GM21723 (cell line): ENCODE data around the gene NR1D2.
"Not testable (repeated sequence)": the region's sequence is repeated elsewhere in the genome, so short reads cannot be mapped to it uniquely, and the experiment has no call there.

ENCODE experiments used
- ATAC-seq: cut with Tn5 transposase; IDR thresholded peaks from one replicate; pipeline ENCODE4 v1.9.1; 2021; ENCODE audit warnings: mild to moderate bottlenecking, moderate library complexity; ENCODE audit not compliant: unreplicated experiment

Gene NR1D2

DNA sequence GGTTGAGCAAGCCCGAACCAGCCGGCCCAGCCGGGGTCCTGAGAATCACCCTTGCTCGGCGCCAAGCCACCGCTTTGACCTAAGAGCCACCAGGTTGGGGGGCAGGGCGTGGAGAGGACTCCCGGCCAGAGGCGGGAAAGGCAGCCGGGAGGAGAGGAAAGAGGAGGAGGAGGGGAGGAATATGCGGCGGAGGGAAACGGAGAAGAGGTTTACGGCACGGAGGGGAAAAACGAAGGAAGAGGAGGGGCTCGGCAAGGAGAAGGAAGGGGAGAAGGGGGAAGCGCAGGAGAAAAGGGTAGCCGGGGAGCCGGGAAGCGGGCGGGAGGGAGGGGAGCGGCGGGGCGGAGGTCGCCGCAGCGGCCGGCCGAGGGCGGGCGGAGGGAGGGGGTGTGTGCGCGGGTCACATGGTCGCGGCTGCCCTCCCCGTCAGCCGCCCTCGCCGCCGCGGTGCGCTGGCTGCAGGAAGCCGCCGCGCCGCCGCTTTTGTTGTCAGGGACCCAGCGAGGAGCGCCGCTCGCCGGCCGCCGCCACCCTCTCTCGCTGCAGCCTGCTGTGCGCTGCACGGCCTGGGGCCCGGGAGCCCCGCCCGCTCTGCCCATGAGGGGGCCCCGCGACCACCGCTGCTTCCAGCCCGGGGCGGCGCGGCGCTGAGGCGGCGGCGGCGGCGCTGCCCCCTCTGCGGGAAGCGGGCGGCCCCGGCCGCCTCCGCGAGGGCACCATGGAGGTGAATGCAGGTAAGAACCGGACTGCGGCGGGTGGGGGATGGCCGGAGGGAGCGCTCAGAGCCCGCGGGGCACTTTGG, at the start of gene NR1D2:
NR1D2 (plus strand) TSS at position 426 of the 802 bp plus-strand sequence; CDS start at position 719, 293 bp downstream.
- peak; percentile 63 for ATAC-seq

DNA sequence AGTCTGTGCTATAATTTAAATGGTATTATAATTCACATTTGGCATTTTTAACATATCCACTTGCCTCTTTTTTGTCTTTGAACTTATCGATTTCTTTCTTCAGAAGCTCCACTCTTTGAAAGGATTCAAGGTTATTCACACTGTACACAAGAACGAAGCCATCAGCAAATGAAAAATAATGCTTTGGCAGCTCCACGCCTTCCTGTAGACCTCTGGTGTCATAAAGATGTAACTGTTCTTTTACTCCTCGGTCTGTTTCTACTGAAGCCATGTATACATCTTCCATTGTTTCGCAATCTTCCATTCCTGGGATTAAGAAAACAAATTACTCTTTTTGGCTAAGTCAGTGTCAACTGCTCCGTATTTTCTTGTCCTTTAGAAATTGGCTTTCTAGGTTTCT, 44.3 kb upstream of the NR1D2 start:
- no peak for ATAC-seq

DNA sequence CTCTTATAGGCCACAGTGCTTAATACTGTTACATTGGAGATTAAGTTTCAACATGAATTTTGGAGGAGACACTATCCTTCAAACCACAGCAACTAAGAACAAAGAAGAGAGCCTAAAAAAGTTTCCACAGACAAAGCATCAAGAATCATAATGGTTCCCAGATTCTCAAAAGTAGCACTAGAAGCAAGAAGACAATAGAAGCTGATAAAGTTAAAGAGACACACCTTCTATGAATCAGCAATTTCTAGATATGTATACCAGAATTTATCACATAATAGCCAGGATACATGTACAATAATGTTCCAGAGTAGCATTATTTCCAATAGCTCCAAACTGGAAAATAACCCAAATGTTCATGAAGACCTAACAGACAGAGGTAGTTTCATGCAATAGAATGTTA, 40.5 kb upstream of the NR1D2 start:
- ATAC-seq, result no peak

- no peak for ATAC-seq
Observed at GRCh38 chr3:23909341-23909740, 35.7 kb upstream of the NR1D2 start.

DNA sequence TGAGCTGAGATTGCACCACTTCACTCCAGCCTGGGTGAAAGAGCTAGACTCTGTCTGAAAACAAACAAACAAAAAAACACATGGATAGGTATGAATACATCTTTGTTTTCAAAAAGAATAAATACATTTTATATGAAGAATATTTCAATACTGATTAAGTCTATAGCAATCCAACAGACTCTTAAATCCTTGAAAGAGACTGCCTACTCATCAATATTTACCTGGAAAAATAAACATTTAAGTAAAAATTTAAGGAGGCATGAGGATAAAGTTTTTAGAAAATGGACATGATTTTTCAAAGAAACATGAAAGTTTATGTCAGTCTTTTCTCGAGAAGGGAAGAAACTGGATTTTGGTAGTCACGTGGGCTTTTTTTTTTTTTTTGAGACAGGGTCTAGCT, 33.7 kb upstream of the NR1D2 start:
- no peak for ATAC-seq

DNA sequence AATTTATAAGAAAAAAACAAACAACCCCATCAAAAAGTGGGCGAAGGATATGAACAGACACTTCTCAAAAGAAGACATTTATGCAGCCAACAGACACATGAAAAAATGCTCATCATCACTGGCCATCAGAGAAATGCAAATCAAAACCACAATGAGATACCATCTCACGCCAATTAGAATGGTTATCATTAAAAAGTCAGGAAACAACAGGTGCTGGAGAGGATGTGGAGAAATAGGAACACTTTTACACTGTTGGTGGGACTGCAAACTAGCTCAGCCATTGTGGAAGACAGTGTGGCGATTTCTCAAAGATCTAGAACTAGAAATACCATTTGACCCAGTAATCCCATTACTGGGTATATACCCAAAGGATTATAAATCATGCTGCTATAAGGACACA, 32.8 kb upstream of the NR1D2 start:
- ATAC-seq, result not testable (repeated sequence)

- ATAC-seq, result no peak
Observed at GRCh38 chr3:23913182-23913581, 31.9 kb upstream of the NR1D2 start.

DNA sequence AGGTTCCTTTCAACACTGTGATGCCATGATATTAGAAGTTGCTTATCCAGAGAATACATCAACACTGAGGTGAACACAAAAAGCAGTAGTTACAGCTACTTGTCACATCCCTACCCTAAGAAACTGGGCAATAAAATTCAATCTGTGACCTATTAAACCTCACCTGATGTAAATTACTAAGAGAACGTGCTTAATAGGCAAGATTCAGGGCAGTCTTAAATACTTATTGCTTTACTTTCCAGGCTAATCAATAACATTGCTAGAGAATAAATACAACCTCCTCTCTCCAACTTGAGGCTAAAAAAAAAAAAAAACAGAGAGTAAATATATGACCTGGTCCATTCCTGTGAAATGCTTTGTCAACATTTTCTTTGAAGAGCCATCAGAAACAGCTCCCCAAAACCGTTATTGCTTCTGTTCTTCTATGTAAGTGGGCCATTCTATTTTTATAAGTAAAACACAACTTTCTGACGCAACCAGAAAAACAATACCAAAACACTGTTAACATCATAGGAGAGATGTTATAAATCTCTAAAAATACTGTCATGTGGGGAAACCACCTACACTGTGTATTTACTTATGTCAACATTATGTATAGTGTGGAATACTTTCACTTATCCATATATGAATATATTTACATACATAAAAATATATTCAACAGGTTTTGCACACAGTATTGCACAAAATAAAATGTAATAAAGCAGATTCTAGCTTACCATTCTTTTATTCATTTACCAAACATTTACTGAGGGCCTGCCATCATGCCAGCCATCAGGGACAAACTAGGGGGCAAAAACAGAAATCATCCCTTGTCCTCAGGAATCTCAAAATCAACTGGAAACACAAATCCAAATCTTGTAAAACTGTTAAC, 31.0 kb upstream of the NR1D2 start:
- ATAC-seq, result peak; percentile 14

GRCh38 chr3:23915537-23916108, 29.5 kb upstream of the NR1D2 start:
- ATAC-seq, result no peak

GRCh38 chr3:23916152-23916885, 28.8 kb upstream of the NR1D2 start:
- peak; percentile 48 for ATAC-seq

- peak; percentile 93 for ATAC-seq
Observed at GRCh38 chr3:23916886-23917678, 28.0 kb upstream of the NR1D2 start, which contains the start of the genes NKIRAS1 and RPL15. TSS of gene NKIRAS1 (minus strand) at chr3:23916990. CDS start at chr3:23910904, 6,086 bp downstream. TSS of gene RPL15 (plus strand) at chr3:23917132. CDS start at chr3:23917860, 728 bp downstream.

DNA sequence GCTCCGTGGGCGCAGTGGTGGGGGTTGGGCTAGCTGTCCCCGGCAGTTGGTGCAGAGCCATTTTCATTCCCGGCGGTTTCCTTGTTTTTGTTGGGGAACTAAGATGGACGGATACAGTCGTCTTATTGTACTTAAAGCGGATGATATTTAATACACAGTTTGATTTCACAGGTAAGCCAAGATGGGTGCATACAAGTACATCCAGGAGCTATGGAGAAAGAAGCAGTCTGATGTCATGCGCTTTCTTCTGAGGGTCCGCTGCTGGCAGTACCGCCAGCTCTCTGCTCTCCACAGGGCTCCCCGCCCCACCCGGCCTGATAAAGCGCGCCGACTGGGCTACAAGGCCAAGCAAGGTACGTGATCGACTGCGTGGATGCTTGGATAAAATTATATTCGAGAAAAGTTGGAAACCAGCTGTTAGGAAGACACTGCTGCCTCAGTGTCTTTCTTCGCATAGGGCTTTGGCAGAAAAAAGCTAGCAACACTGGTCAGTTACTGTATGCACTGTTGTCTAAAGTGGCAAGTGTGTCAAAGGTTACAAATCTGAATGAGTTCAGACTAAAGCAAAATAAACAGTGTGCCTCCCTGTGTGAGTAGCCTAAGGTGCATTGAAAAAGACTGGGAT, 27.3 kb upstream of the NR1D2 start:
- ATAC-seq, result not testable (repeated sequence)

DNA sequence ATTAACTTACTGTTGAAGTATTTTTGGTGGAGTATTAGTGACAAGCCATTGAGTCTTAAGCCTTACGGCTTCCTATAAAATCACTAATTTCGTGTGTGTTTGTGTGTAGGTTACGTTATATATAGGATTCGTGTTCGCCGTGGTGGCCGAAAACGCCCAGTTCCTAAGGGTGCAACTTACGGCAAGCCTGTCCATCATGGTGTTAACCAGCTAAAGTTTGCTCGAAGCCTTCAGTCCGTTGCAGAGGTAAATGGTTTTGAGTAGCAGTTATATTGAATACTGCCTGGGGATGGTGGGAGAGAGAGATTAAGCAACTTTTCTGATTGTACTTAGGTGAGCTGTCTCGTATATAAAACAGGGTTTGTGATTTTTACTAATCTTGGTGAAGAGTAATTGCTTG, 26.8 kb upstream of the NR1D2 start:
- not testable (repeated sequence) for ATAC-seq

- no peak for ATAC-seq
Observed at GRCh38 chr3:23919628-23920027, 25.5 kb upstream of the NR1D2 start.

- no peak for ATAC-seq
Observed at GRCh38 chr3:23920151-23920655, 24.9 kb upstream of the NR1D2 start.

- no peak for ATAC-seq
Observed at GRCh38 chr3:23921052-23921511, 24.0 kb upstream of the NR1D2 start.

GRCh38 chr3:23923786-23924185, 21.3 kb upstream of the NR1D2 start:
- no peak for ATAC-seq

GRCh38 chr3:23926246-23926645, 18.8 kb upstream of the NR1D2 start:
- ATAC-seq, result no peak

- no peak for ATAC-seq
Observed at GRCh38 chr3:23926736-23927135, 18.4 kb upstream of the NR1D2 start.
